ENCODE measurements around the gene ASGR1.

DNA sequence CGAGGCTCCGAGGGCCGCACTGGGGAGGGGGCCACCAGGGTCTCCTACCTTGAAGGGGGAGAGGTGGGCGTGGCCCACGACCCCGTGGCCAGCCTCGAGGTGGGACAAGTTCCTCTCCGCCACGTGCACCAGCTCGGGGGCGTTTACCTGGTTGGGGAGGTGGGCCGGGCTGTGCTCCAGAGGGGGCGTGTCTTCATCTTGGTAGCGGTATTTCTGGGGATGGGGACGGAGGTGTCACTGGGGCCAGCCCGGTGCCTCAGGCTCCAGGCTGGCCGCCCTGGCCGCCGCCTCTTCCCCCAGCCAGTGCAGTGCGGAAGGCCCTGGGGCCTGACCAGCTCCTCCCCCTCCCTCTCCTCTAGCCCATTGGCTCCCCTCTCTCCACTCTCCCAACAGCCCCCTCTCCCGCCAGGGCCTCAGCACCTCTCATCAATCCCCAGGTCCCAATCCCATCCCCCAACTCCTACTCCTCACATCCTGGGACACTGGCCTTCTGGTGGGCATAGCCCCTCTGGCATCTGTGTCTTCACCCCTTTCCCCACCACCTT lies 28.9 kb upstream of the ASGR1 start:
- TF ChIP-seq ZNF155 (tag by site-specific recombination; IDR thresholded peaks at IDR 0.05), result no peak
- TF ChIP-seq CTCF (tag by site-specific recombination; IDR thresholded peaks at IDR 0.05), result no peak
- no peak for TF ChIP-seq FEZF1 (tag by site-specific recombination; IDR thresholded peaks at IDR 0.05)
- no peak for TF ChIP-seq REST (tag by site-specific recombination; IDR thresholded peaks at IDR 0.05)
- no peak for TF ChIP-seq ZNF324 (tag by site-specific recombination; IDR thresholded peaks at IDR 0.05)
- TF ChIP-seq ATF2 (tag by site-specific recombination; IDR thresholded peaks at IDR 0.05; ENCODE audit: low read depth), result no peak

All from HEK293 (cell line).